GM23248 (cell line): ENCODE data around the gene HINT3. TPM values are rescaled to one million over a fixed set of nuclear protein-coding genes. Genes with fewer than 3 reads are reported as not detected.

ENCODE experiments used
- DNase-seq: peaks from one replicate; pipeline ENCODE4 v3.0.0-alpha.2; 2015
- H2AFZ ChIP-seq: fragments of 200-600 bp; sonication (generic); 2 replicates; pipeline ENCODE4 v1.6.1; 2016; ENCODE audit warnings: antibody characterized with exemption
- H3F3A ChIP-seq: fragments of 200-600 bp; sonication (generic); 2 replicates; pipeline ENCODE4 v1.6.1; 2016; ENCODE audit warnings: mild to moderate bottlenecking, antibody characterized with exemption, mixed run types; ENCODE audit not compliant: insufficient read depth
- H3K27ac ChIP-seq: fragments of 200-600 bp; sonication (generic); 2 replicates; pipeline ENCODE4 v1.5.1; 2016; ENCODE audit warnings: mild to moderate bottlenecking
- H3K27me3 ChIP-seq: fragments of 200-600 bp; sonication (generic); replicated peaks from 2 replicates; pipeline ENCODE4 v1.6.1; 2016; ENCODE audit warnings: mild to moderate bottlenecking; ENCODE audit not compliant: insufficient read depth
- H3K36me3 ChIP-seq: fragments of 200-600 bp; sonication (generic); 2 replicates; pipeline ENCODE4 v1.6.1; 2016; ENCODE audit warnings: low read depth, mild to moderate bottlenecking
- H3K4me1 ChIP-seq: fragments of 200-600 bp; sonication (generic); 2 replicates; pipeline ENCODE4 v1.6.1; 2016; ENCODE audit warnings: mild to moderate bottlenecking; ENCODE audit not compliant: insufficient read depth
- H3K4me2 ChIP-seq: fragments of 200-600 bp; sonication (generic); one replicate; pipeline ENCODE4 v1.6.1; 2016; ENCODE audit warnings: mild to moderate bottlenecking; ENCODE audit not compliant: unreplicated experiment
- H3K4me3 ChIP-seq: fragments of 200-600 bp; sonication (generic); 2 replicates; pipeline ENCODE4 v1.5.1; 2016; ENCODE audit warnings: mild to moderate bottlenecking
- H3K79me2 ChIP-seq: fragments of 200-600 bp; sonication (generic); 2 replicates; pipeline ENCODE4 v1.6.1; 2016; ENCODE audit warnings: mild to moderate bottlenecking; ENCODE audit not compliant: insufficient read depth
- H3K9ac ChIP-seq: fragments of 200-600 bp; sonication (generic); 2 replicates; pipeline ENCODE4 v1.6.1; 2016; ENCODE audit warnings: mild to moderate bottlenecking
- H3K9me2 ChIP-seq: fragments of 200-600 bp; sonication (generic); 2 replicates; pipeline ENCODE4 v1.6.1; 2016; ENCODE audit warnings: mixed run types, mild to moderate bottlenecking, moderate library complexity; ENCODE audit not compliant: insufficient read depth
- H3K9me3 ChIP-seq: fragments of 200-600 bp; sonication (generic); one replicate; pipeline ENCODE4 v1.6.1; 2017; ENCODE audit warnings: low read depth
- H4K20me1 ChIP-seq: fragments of 200-600 bp; sonication (generic); 2 replicates; pipeline ENCODE4 v1.6.0; 2016; ENCODE audit not compliant: insufficient read depth
- EZH2 ChIP-seq: fragments of 200-600 bp; sonication (generic); IDR thresholded peaks from 2 replicates; pipeline ENCODE4 v1.6.1; 2018; ENCODE audit warnings: antibody characterized with exemption, mild to moderate bottlenecking; ENCODE audit not compliant: insufficient read depth, poor library complexity, severe bottlenecking
- EZH2phosphoT487 ChIP-seq: fragments of 200-600 bp; sonication (generic); IDR thresholded peaks from 2 replicates; pipeline ENCODE4 v1.6.1; 2018; ENCODE audit warnings: antibody characterized with exemption, moderate library complexity, mild to moderate bottlenecking, low read depth; ENCODE audit not compliant: insufficient read depth
- WGBS, 2 experiments: methylation state at CpG; one replicate each; pipeline ENCODE4 v1.1.6; 2015 to 2017; ENCODE audit warnings: low lambda C conversion rate in 2 of 2, low coverage in 1 of 2; ENCODE audit errors: missing lambda C conversion rate in 2 of 2; 5-methylcytosine and 5-hydroxymethylcytosine counted together
- in situ Hi-C: fragments of 300-500 bp; cut with MboI; formaldehyde crosslinking; loops from 2 replicates; pipeline ENCODE4 v1.15.0; 2020
- polyA plus RNA-seq: library from polyadenylated mRNA; unstranded; fragments of >200 nt; fragmentation: Nextera tagmentation; extraction: Ambion mirVana; gene quantifications from 2 replicates; pipeline ENCODE4 v1.2.1, GENCODE V29; 2016
- small RNA-seq: library from RNA; depleted of rRNA; stranded (forward); fragments of <200 nt; gene quantifications from one replicate; pipeline ENCODE3, GENCODE V24; 2014; ENCODE audit warnings: low read depth, low replicate concordance
- total RNA-seq: library from RNA; depleted of rRNA; stranded (reverse); fragments of >200 nt; shearing (Covaris generic); gene quantifications from 2 replicates; pipeline ENCODE4 v1.2.3, GENCODE V29; 2014; rRNA removed

The HINT3 gene
- total and polyA plus RNA-seq, 2 experiments from 2014 or later: 7.0 to 20.5 TPM

DNA sequence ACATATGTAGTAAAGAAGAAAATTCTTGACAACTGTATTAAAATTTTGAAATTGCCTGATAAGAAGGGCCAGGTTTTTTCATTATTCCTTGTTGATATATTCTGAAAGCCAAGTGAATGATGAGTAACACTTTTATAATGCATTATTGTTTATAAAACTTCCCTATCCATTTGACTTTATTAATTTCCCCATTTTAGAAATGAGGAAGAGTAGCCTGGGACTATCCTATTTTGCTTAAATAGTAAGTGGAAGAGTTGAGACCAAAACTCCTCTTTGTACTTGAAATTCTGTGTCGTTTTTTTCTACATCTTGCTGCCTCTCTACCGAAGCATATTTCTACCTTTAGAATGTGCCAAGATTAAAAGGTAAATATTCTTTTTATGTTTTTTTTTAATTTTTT lies 69.4 kb downstream of the HINT3 start:
- Histone ChIP-seq H3K9me3 (no peaks in the 10 kb centered on the region), H2AFZ (no peak overlapping the region), H3F3A (no peaks in the 10 kb centered on the region), H4K20me1 (no peaks in the 10 kb centered on the region), H3K9me2 (no peaks in the 10 kb centered on the region), H3K4me1 (peaks cover 8% of the 10 kb centered on the region), H3K4me2 (no peak overlapping the region), H3K27ac (no peak overlapping the region), H3K27me3 (no peaks in the 10 kb centered on the region), H3K4me3 (no peak overlapping the region), H3K36me3 (peaks cover 23% of the 10 kb centered on the region), H3K9ac (no peak overlapping the region), H3K79me2 (no peaks in the 10 kb centered on the region)
- DNase-seq: no peak
- in situ Hi-C loops: loop anchor here (25.0 kb wide), 2 partner anchors 636 to 1086 kb away; partner anchors contain the start of gene RSPO3
- 98 to 99% methylated on average over 2 of the region's 2 CpGs for WGBS, 2 experiments
- no peak for TF ChIP-seq EZH2phosphoT487
- no peak for TF ChIP-seq EZH2

DNA sequence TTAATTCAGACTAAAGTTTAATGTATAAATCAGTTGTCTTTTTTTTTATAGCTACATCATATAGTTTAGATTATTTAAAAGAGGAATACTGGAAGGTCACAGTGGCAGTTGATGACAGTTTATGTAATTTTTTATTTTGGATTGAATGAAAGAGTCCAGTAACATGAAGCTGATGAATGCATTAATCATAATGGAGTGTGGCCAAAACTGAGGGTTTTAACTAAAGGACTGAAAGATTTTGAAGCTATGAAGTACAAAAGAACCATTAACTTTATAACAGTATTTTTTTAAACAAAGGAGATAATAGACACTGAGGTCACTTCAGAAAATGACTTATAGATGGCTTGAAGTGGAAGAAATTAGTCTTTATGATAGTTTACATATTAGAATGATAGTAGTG lies 71.0 kb downstream of the HINT3 start:
- Histone ChIP-seq H3K27ac (no peak overlapping the region), H3K27me3 (no peaks in the 10 kb centered on the region), H4K20me1 (no peaks in the 10 kb centered on the region), H3K9ac (no peak overlapping the region), H3K9me3 (no peaks in the 10 kb centered on the region), H3K9me2 (no peaks in the 10 kb centered on the region), H3K4me3 (no peak overlapping the region), H3K4me1 (peaks cover 8% of the 10 kb centered on the region), H3K79me2 (no peaks in the 10 kb centered on the region), H3K4me2 (peak overlapping the region; percentile 27), H3F3A (no peaks in the 10 kb centered on the region), H3K36me3 (peaks cover 10% of the 10 kb centered on the region), H2AFZ (no peak overlapping the region)
- peak; percentile 54 for DNase-seq
- in situ Hi-C loops: loop anchor here (25.0 kb wide), 2 partner anchors 635 to 1085 kb away; partner anchors contain the start of gene RSPO3
- TF ChIP-seq EZH2: no peak
- no peak for TF ChIP-seq EZH2phosphoT487

Small RNAs within 50 kb of the gene (small RNA-seq; reads per million reads assigned to genes)
- not detected for gene RNA5SP216

Other genes with a start within 250 kb of the HINT3 start
- not detected in 2 replicates for gene HEY2, start 207.1 kb upstream of the HINT3 start, total RNA-seq
- gene HEY2, start 207.1 kb upstream of the HINT3 start, polyA plus RNA-seq: 0.13 TPM in 1 of 2 replicates, not detected in the other
- 6.1 and 10.2 TPM in 2 replicates for gene NCOA7, start 165.8 kb upstream of the HINT3 start, total RNA-seq
- 9.5 and 9.9 TPM in 2 replicates for gene NCOA7, start 165.8 kb upstream of the HINT3 start, polyA plus RNA-seq
- 19.1 and 24.2 TPM in 2 replicates for gene TRMT11, start 29.8 kb downstream of the HINT3 start, total RNA-seq
- gene TRMT11, start 29.8 kb downstream of the HINT3 start, polyA plus RNA-seq: 16.0 and 21.0 TPM in 2 replicates